ENCODE data around the gene DNAJC17.

DNAJC17 gene

GRCh38 chr15:40723919-40724318 lies 83.4 kb downstream of the DNAJC17 start:
- no peak for DNase-seq

- no peak for DNase-seq
Observed at GRCh38 chr15:40722934-40723333, 84.3 kb downstream of the DNAJC17 start.

- DNase-seq, result no peak
Observed at GRCh38 chr15:40722354-40722753, 84.9 kb downstream of the DNAJC17 start.

GRCh38 chr15:40721701-40722100 lies 85.6 kb downstream of the DNAJC17 start:
- DNase-seq, result no peak

- no peak for DNase-seq
Observed at GRCh38 chr15:40716165-40716564, 91.1 kb downstream of the DNAJC17 start.
